ENCODE data around the gene ASIC2. TPM values are rescaled to one million over a fixed set of nuclear protein-coding genes. Genes with fewer than 3 reads are reported as not detected.

Gene ASIC2
- total RNA-seq, 1 donor from 2014 or later: 0.36 TPM

- FAIRE-seq (no peak), DNase-seq (ENCODE audit: low read depth) (no peak)
- H3K27ac ChIP-seq (ENCODE audit: low read depth, low read length): no peak overlapping the region
- Mint-ChIP-seq H3K4me3 (ENCODE audit: unreplicated experiment) (no peak overlapping the region), H3K36me3 (ENCODE audit: low read depth, unreplicated experiment) (no peaks in the 10 kb centered on the region), H3K4me1 (ENCODE audit: low read depth, unreplicated experiment) (no peaks in the 10 kb centered on the region), H3K9me3 (ENCODE audit: unreplicated experiment) (no peaks in the 10 kb centered on the region), H3K27me3 (ENCODE audit: low read depth, unreplicated experiment) (peaks cover 79% of the 10 kb centered on the region), H3K27ac (ENCODE audit: unreplicated experiment) (no peak overlapping the region)
- no peak overlapping the region for H3K4me2 ChIP-seq (ENCODE audit: low read length)
- H3K36me3 ChIP-seq (ENCODE audit: insufficient read depth, low read length): no peaks in the 10 kb centered on the region
- no peaks in the 10 kb centered on the region for H3K79me2 ChIP-seq (ENCODE audit: insufficient read depth, low read length)
- H3K9ac ChIP-seq (ENCODE audit: low read length): no peak overlapping the region
- no peak overlapping the region for H2AFZ ChIP-seq (ENCODE audit: low read depth, low read length)
- no peaks in the 10 kb centered on the region for H3K27me3 ChIP-seq (ENCODE audit: insufficient read depth, low read length)
- H3K9me3 ChIP-seq (ENCODE audit: insufficient read depth, low read depth, low read length): no peaks in the 10 kb centered on the region
- no peak overlapping the region for H3K4me3 ChIP-seq (ENCODE audit: insufficient read depth, low read depth, low read length)
- no peak for TF ChIP-seq CTCF (IDR thresholded peaks at IDR 0.05; ENCODE audit: insufficient read depth, low read depth, low read length)
- TF ChIP-seq EZH2 (IDR thresholded peaks at IDR 0.05; ENCODE audit: insufficient read depth, low read length): no peak
- no peaks in the 10 kb centered on the region for H3K4me1 ChIP-seq (ENCODE audit: insufficient read depth, low read length)
- H4K20me1 ChIP-seq (ENCODE audit: insufficient read depth, low read length): no peaks in the 10 kb centered on the region
Measured at GRCh38 chr17:33135691-33136090, 157.4 kb downstream of the ASIC2 start.

GRCh38 chr17:33131620-33132019 is 161.5 kb downstream of the ASIC2 start:
- H3K9me3 Mint-ChIP-seq (ENCODE audit: unreplicated experiment): no peaks in the 10 kb centered on the region
- H3K27ac Mint-ChIP-seq (ENCODE audit: unreplicated experiment): no peak overlapping the region

More at GRCh38 chr17:33131620-33132019, 161.5 kb downstream of the ASIC2 start:
- Mint-ChIP-seq H3K27me3 (ENCODE audit: low read depth, unreplicated experiment) (peaks cover 51% of the 10 kb centered on the region), H3K36me3 (ENCODE audit: low read depth, unreplicated experiment) (no peaks in the 10 kb centered on the region), H3K4me3 (ENCODE audit: unreplicated experiment) (no peak overlapping the region), H3K4me1 (ENCODE audit: low read depth, unreplicated experiment) (peaks cover 4% of the 10 kb centered on the region)
- Histone ChIP-seq H3K4me2 (ENCODE audit: low read length) (no peak overlapping the region), H3K36me3 (ENCODE audit: insufficient read depth, low read length) (no peaks in the 10 kb centered on the region), H3K27me3 (ENCODE audit: insufficient read depth, low read length) (no peaks in the 10 kb centered on the region), H4K20me1 (ENCODE audit: insufficient read depth, low read length) (no peaks in the 10 kb centered on the region), H3K9me3 (ENCODE audit: insufficient read depth, low read depth, low read length) (no peaks in the 10 kb centered on the region), H3K79me2 (ENCODE audit: insufficient read depth, low read length) (no peaks in the 10 kb centered on the region), H3K4me3 (ENCODE audit: insufficient read depth, low read depth, low read length) (no peak overlapping the region), H3K4me1 (ENCODE audit: insufficient read depth, low read length) (no peaks in the 10 kb centered on the region), H2AFZ (ENCODE audit: low read depth, low read length) (no peak overlapping the region), H3K27ac (ENCODE audit: low read depth, low read length) (no peak overlapping the region), H3K9ac (ENCODE audit: low read length) (no peak overlapping the region)
- TF ChIP-seq CTCF (IDR thresholded peaks at IDR 0.05; ENCODE audit: insufficient read depth, low read depth, low read length): no peak
- no peak for TF ChIP-seq EZH2 (IDR thresholded peaks at IDR 0.05; ENCODE audit: insufficient read depth, low read length)
- FAIRE-seq: no peak
- no peak for DNase-seq (ENCODE audit: low read depth)

All from astrocyte (in vitro differentiated cells and primary cell).